NCI-H1092 (cell line): ENCODE results near the gene RECK.

Experiments used
- DNase-seq: peaks from one replicate; lab custom pipeline; 2025; lab: John Stamatoyannopoulos, UW

Gene RECK

GRCh38 chr9:36140086-36141084 lies 103.7 kb downstream of the RECK start:
- DNase-seq, result no peak

GRCh38 chr9:36141288-36141687 lies 104.6 kb downstream of the RECK start:
- DNase-seq, result no peak

GRCh38 chr9:36141761-36142160 lies 105.0 kb downstream of the RECK start:
- DNase-seq, result no peak

GRCh38 chr9:36142510-36143244 lies 106.0 kb downstream of the RECK start:
- DNase-seq, result no peak

- DNase-seq, result no peak
These were observed 106.5 kb downstream of the RECK start for GRCh38 chr9:36143245-36143641.

- DNase-seq, result no peak
These were observed 107.9 kb downstream of the RECK start for GRCh38 chr9:36144309-36145232.

GRCh38 chr9:36145970-36146369 lies 109.3 kb downstream of the RECK start:
- DNase-seq, result no peak

GRCh38 chr9:36146651-36147050 lies 109.9 kb downstream of the RECK start:
- no peak for DNase-seq

GRCh38 chr9:36147441-36148175 lies 110.9 kb downstream of the RECK start:
- DNase-seq, result no peak

- no peak for DNase-seq
These were observed 111.8 kb downstream of the RECK start for GRCh38 chr9:36148311-36149051.

GRCh38 chr9:36149197-36149596 lies 112.5 kb downstream of the RECK start:
- DNase-seq, result no peak

GRCh38 chr9:36150574-36151315 lies 114.0 kb downstream of the RECK start:
- DNase-seq, result no peak

GRCh38 chr9:36151316-36152210 lies 114.8 kb downstream of the RECK start:
- DNase-seq, result no peak

- DNase-seq, result no peak
These were observed 116.2 kb downstream of the RECK start for GRCh38 chr9:36152741-36153438.

GRCh38 chr9:36153746-36154145 lies 117.0 kb downstream of the RECK start:
- no peak for DNase-seq

GRCh38 chr9:36154331-36154952 lies 117.7 kb downstream of the RECK start:
- no peak for DNase-seq

GRCh38 chr9:36156116-36156515 lies 119.4 kb downstream of the RECK start:
- no peak for DNase-seq

GRCh38 chr9:36158122-36158521 lies 121.4 kb downstream of the RECK start:
- DNase-seq, result no peak
